NCI-H1417 treated with DMSO at 0.1 percent for 48 hours (cell line): ENCODE data around the gene YWHAB.
"Not testable (repeated sequence)": the region's sequence is repeated elsewhere in the genome, so short reads cannot be mapped to it uniquely, and the experiment has no call there.

Experiments
- DNase-seq: peaks from one replicate; lab custom pipeline; 2025; lab: John Stamatoyannopoulos, UW

YWHAB gene

GRCh38 chr20:44869471-44869870, 16.0 kb upstream of the YWHAB start:
- DNase-seq = no peak

GRCh38 chr20:44882360-44882759, 3.1 kb upstream of the YWHAB start:
- not testable (repeated sequence) for DNase-seq

- DNase-seq = no peak
Measured at GRCh38 chr20:44883214-44883902, 2.1 kb upstream of the YWHAB start.

GRCh38 chr20:44884907-44885391, 556 bp upstream of the YWHAB start:
- no peak for DNase-seq

GRCh38 chr20:44886266-44886651, 754 bp downstream of the YWHAB start:
- no peak for DNase-seq

DNA sequence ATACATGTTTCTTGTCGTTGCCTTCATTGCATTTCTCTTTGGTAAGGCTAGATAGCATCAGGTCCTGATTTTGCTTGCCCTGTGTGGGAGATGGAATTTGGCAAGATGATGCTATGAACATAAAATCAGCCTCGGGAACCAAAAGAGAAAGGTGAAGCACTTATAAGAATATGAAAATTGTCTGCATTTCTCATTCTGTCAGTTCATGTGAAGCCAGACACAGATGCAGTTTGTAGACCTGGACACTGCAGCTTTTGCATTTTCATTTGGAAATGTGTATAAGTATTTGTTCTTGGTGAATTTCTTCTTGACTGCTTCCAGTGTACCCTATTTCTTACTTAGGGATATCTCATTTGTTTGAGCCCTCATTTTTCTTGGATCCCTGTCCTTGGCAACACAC, 1.3 kb downstream of the YWHAB start:
- no peak for DNase-seq

GRCh38 chr20:44887466-44887865, 2.0 kb downstream of the YWHAB start:
- DNase-seq = no peak

DNA sequence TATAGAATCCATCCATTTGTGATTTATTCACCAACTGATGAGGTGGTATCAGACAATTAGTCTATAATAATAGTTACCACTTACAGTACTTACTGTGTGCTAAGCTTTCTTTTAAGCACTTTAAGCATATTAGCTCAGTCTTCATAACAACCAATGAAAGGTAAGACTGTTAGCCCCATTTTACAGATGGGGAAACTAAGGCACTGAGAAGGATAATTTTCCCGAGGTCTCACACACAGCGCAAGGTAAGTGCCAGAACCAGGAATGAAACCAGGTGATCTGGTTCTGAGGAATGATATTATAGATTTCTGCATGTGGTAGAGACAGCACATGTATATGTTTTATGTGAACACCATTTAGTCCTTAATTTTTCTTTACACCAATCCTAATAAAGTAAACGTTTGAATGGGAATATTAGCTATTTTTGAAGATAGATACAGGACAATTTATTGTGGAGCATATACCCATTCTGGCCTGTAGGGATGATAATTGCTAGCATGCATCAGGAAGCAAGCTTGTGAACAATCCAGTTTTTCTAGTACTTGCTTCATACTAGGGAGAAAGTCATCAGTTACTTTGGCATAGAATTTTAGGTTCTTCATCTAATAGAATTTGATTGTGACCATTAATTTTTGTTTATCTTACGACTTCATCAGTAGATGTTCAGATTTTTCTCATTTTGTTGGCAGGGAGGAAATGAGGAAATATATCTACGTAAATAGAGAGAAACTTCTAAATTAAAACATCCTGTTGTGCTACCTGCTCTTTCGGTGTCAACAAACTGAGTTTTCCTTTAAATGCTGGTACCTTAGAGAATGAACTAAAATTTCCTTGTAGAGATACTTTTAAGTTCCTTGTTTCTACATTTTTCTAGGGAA, 3.0 kb downstream of the YWHAB start:
- no peak for DNase-seq

DNA sequence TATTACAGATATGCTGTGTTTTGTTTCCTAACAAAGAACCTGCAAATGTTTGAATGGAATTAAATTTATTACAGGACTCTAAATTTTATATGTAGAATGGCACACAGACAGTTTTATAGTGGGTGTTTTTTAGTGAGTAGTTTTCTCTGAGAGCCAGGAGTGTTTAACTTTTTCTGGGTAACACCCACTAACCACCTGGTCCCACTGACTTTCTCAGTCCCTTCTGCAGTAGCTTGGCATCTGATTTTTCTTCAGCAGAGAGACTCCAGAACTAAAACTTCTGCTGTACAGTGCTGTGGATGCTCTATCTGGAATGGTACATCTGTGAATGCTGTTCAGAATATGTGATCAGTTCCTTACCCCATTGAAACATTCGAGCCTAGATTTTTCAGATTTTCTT, 6.3 kb downstream of the YWHAB start:
- DNase-seq = no peak

DNA sequence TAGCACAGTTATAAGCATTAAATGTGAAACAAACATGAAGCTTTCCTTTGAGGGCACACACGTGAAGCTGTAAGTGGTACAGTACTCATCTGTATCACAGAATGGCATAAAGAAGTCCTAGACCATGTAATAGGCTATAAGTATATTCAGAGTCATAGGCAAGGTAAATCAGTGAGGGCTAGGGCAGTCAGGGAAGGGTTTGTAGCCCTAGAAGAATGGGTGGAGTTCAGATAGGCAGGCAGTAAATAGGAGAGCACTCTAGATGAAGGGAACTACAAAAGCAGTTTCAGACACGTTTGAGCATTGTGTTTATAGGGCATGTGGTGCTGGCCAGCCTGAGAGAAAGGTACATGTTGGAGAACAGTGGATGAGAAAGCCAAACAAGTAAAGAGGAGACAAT, 9.5 kb downstream of the YWHAB start:
- no peak for DNase-seq

GRCh38 chr20:44896583-44896982, 11.1 kb downstream of the YWHAB start:
- DNase-seq = no peak

GRCh38 chr20:44897133-44897532, 11.6 kb downstream of the YWHAB start:
- DNase-seq = no peak

DNA sequence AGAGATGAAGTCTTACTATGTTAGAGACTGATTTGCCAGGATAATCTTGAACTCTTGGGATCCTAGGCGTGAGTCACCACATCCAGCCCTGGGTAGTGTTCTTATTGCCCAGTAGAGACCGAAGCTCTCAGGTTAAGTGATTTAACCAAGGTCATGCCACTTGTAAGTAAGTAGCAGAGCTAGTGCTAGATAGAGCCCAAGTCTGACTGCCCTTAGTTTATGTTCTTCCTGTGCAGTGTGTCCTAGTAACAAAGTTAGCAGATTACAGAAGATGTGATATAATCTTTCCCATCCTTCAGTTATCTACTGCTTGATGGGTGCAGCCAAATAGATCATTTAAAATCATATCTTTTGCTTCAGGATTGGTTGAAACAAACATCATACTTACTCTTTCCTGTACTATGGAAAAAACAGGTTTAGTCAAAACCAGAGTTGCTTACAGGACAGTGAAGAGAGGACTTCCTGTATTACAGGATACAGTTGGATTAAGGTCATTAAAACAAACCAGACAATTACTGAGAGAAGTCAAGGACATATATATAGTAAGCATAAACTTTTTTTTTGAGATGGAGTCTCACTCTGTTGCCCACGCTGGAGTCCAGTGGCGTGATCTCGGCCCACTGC, 14.8 kb downstream of the YWHAB start:
- no peak for DNase-seq

DNA sequence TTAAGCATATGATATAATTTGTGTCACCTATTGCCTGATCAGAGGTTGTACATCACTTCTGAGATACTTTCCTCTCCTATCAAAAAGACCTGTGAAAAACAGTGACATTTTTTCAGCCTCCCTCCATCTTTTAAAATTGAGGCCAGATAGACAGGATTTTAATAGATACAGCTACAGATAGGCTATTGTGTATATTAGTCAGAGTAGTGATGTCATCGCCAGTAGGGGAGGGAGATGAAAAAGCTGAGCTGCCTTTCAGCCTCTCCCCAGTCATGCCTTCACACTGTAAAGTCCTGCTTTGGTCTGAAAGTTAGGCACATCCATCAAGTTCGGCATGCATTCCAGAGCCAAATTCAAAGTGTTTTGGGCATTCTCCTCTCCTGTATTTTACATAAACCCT, 16.5 kb downstream of the YWHAB start:
- DNase-seq = no peak

GRCh38 chr20:44904377-44904776, 18.9 kb downstream of the YWHAB start:
- no peak for DNase-seq

- DNase-seq = no peak
Measured at GRCh38 chr20:44908987-44909871, 23.7 kb downstream of the YWHAB start.

- DNase-seq = no peak
Measured at GRCh38 chr20:44909872-44910689, 24.6 kb downstream of the YWHAB start, which contains the start of gene PABPC1L. PABPC1L (plus strand) TSS chr20:44910060; CDS start chr20:44910144, 84 bp downstream.

DNA sequence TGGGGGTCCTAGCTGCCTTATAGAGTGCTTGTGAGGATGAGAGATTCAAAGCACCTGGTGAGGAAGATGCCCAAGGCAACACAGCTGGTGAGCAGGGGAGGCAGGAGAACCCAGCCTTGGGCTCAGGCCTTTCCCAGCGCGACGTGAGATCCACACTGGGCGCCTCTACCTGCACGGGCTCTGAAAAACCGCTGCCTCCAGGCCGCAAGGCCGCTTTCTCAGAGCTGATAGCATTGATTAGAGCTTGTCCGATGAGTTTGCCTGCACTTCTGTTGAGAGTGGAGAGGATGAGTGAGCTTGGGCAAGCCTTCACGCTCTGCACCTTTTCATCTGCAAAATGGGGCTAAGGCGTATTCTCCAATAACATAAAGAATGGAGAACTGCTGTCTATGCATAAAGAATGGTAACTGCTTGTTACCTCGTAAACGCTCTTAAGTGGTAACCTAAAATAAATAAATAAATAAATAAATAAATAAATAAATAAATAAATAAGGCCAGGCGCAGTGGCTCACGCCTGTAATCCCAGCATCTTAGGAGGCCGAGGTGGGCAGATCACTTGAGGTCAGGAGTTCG, 25.3 kb downstream of the YWHAB start:
- DNase-seq = no peak

GRCh38 chr20:44911264-44911921, 25.9 kb downstream of the YWHAB start:
- no peak for DNase-seq

DNA sequence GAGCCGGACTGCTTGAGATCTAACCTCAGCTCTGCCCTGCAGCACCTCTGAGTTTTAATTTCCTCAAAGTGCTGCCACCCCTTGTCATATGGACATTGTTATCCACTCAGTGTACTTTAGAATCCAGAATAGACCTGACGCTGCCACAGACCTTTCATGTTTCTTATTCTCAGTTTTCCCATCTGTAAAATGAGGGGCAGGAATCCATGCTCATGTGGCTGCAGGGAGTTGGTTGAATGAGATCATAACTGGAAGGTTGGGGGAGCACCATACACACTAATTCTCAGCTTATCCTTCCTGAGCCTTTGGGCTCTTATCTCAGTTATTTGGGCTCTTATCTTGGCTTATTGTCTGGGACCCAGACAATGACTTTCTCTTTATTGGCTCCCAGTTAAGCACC, 26.7 kb downstream of the YWHAB start:
- DNase-seq = no peak
